Peyer's patch (tissue), 4 donors: ENCODE results near the gene TRIM67.

Experiments
- POLR2A ChIP-seq, 2 donors: fragments of 450-650 bp; IDR thresholded peaks; one replicate each; pipeline ENCODE4 v1.5.1; 2017; ENCODE audit warnings: antibody characterized with exemption in 2 of 2, mild to moderate bottlenecking in 2 of 2, moderate library complexity in 2 of 2
- TF ChIP-seq, protein P1 (sequence below), 6 experiments: fragments of 450-650 bp in 4 of 6; fragments of 200-600 bp in 2 of 6; sonication (generic) in 1 of 6; IDR thresholded peaks; one replicate each; pipeline ENCODE4 v1.5.1; 2017 to 2019; ENCODE audit warnings: antibody characterized with exemption in 6 of 6, mild to moderate bottlenecking in 3 of 6, moderate library complexity in 1 of 6

DNA sequence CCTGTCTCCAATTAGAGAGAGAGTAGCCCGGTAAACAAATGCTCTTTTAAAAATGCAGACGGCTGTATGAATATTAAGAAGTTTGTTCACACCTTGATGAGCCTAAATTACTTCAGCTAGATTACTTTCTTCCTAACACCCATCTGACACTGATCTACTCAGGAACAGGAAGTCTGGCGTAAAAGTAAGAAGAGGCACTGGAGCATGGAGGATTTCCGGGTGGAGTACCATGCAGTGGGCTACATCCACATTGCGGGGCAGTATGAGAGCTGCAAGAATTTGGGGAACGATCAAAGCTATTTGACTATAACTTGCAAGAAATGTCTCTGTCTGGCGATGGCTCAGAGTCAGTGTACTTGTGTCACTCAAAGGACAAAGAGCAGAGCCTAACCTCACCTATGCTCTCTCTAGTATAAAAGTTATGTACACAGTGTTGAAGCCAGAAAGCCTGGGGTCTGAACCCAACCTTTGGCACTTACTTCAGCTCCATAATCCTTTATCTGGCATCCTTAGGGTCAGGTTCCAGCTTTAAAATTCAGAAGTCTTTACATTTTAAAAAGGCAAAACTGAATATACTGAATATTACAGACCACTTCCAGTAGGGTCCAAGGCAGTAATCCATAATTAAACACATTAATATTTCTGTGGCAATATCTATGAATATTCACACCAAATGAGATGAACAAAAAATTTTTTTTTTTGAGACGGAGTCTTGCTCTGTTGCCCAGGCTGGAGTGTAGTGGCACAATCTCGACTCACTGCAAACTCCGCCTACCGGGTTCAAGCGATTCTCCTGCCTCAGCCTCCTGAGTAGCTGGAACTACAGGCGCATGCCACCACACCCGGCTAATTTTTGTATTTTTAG is 71.2 kb downstream of the TRIM67 start:
- TF ChIP-seq, protein P1, sequence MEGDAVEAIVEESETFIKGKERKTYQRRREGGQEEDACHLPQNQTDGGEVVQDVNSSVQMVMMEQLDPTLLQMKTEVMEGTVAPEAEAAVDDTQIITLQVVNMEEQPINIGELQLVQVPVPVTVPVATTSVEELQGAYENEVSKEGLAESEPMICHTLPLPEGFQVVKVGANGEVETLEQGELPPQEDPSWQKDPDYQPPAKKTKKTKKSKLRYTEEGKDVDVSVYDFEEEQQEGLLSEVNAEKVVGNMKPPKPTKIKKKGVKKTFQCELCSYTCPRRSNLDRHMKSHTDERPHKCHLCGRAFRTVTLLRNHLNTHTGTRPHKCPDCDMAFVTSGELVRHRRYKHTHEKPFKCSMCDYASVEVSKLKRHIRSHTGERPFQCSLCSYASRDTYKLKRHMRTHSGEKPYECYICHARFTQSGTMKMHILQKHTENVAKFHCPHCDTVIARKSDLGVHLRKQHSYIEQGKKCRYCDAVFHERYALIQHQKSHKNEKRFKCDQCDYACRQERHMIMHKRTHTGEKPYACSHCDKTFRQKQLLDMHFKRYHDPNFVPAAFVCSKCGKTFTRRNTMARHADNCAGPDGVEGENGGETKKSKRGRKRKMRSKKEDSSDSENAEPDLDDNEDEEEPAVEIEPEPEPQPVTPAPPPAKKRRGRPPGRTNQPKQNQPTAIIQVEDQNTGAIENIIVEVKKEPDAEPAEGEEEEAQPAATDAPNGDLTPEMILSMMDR (IDR thresholded peaks at IDR 0.05) = no peak
- TF ChIP-seq POLR2A (IDR thresholded peaks at IDR 0.05) = no peak
